Mammary epithelial cell (primary cell): ENCODE results near the gene SULT1A2.

ENCODE experiments used
- CTCF ChIP-seq, 2 donors: IDR thresholded peaks in 1 of 2; conservative IDR thresholded peaks in 1 of 2; 2 replicates each; pipeline ENCODE4 v1.5.1; 2011 to 2012; ENCODE audit warnings: inconsistent platforms in 2 of 2, low read length in 2 of 2, mild to moderate bottlenecking in 2 of 2, control low read depth in 1 of 2, low read depth in 1 of 2; ENCODE audit not compliant: insufficient read depth in 1 of 2; ENCODE audit errors: extremely low read depth in 1 of 2
- EZH2 ChIP-seq: IDR thresholded peaks from 2 replicates; pipeline ENCODE4 v1.6.1; 2012; ENCODE audit warnings: low read length, inconsistent platforms, borderline replicate concordance

DNA sequence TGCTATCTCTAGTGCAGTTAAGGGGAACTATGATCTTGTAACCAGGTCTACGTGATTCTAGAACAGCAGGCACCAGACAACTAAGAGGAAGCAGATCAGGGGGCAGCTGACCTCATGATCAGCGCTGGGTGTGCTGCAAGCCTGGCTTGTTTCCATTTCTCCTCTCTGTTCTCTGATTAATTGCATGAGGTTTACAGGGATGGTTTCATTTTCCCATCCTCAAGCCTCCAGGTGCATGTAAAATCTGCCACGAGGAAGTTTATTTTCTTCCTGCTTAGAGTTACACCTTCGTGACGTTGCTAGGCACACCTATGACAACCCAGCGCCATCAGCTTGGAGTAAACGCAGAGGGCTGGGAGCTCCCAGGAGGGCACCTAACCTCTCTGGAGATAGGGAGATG is 53.8 kb downstream of the SULT1A2 start:
- TF ChIP-seq CTCF (conservative IDR thresholded peaks at IDR 0.05 in 1 of 2, IDR thresholded peaks at IDR 0.05 in 1 of 2; ENCODE audit: extremely low read depth in 1 of 2, insufficient read depth in 1 of 2, low read depth in 1 of 2, low read length in 2 of 2) = no peak
- TF ChIP-seq EZH2 = no peak
